OCI-LY1 (cell line): Measurements from ENCODE around the gene OR4K5.

Source experiments
- H2AFZ ChIP-seq: fragments of 200-600 bp; sonication (generic), shearing (Covaris generic); 2 replicates; pipeline ENCODE4 v1.6.0; 2014; ENCODE audit warnings: antibody characterized with exemption, mild to moderate bottlenecking, low read length
- H3F3A ChIP-seq: fragments of 200-600 bp; sonication (generic), shearing (Covaris generic); 2 replicates; pipeline ENCODE4 v1.6.0; 2014; ENCODE audit warnings: mild to moderate bottlenecking, antibody characterized with exemption, low read length, moderate library complexity; ENCODE audit not compliant: insufficient read depth
- H3K27ac ChIP-seq: fragments of 200-600 bp; sonication (generic); 2 replicates; pipeline ENCODE4 v1.5.1; 2014; ENCODE audit warnings: low read length, mixed run types, mild to moderate bottlenecking, low read depth; ENCODE audit not compliant: poor library complexity, severe bottlenecking
- H3K27me3 ChIP-seq: fragments of 200-600 bp; sonication (generic); 2 replicates; pipeline ENCODE4 v1.6.0; 2014; ENCODE audit warnings: antibody characterized with exemption, mild to moderate bottlenecking, low read length, moderate library complexity; ENCODE audit not compliant: insufficient read depth
- H3K36me3 ChIP-seq: fragments of 200-600 bp; sonication (generic); 2 replicates; pipeline ENCODE4 v1.6.1; 2014; ENCODE audit warnings: mild to moderate bottlenecking, antibody characterized with exemption, low read length, moderate library complexity, mixed read lengths; ENCODE audit not compliant: insufficient read depth
- H3K4me1 ChIP-seq: fragments of 200-600 bp; sonication (generic); 2 replicates; pipeline ENCODE4 v1.5.1; 2014; ENCODE audit warnings: mild to moderate bottlenecking, low read length, moderate library complexity; ENCODE audit not compliant: insufficient read depth, severe bottlenecking
- H3K4me2 ChIP-seq: fragments of 200-600 bp; sonication (generic), shearing (Covaris generic); 2 replicates; pipeline ENCODE4 v1.6.1; 2014; ENCODE audit warnings: low read length
- H3K4me3 ChIP-seq: fragments of 200-600 bp; sonication (generic); 2 replicates; pipeline ENCODE4 v1.5.1; 2014; ENCODE audit warnings: low read length, low read depth, mild to moderate bottlenecking, mixed read lengths; ENCODE audit not compliant: poor library complexity, severe bottlenecking
- H3K79me2 ChIP-seq: fragments of 200-600 bp; shearing (Covaris generic); 2 replicates; pipeline ENCODE4 v1.6.1; 2016; ENCODE audit warnings: mixed run types, low read length, mixed read lengths; ENCODE audit not compliant: insufficient read depth
- H3K9ac ChIP-seq: fragments of 200-600 bp; sonication (generic), shearing (Covaris generic); 2 replicates; pipeline ENCODE4 v1.6.1; 2014; ENCODE audit warnings: mild to moderate bottlenecking, low read length, mixed read lengths
- H3K9me2 ChIP-seq: fragments of 200-600 bp; sonication (generic), shearing (Covaris generic); 2 replicates; pipeline ENCODE4 v1.6.1; 2014; ENCODE audit warnings: low read depth, mild to moderate bottlenecking, low read length, mixed read lengths
- H3K9me3 ChIP-seq: fragments of 200-600 bp; shearing (Covaris generic); 2 replicates; pipeline ENCODE4 v1.6.1; 2014; ENCODE audit warnings: low read length, mixed read lengths
- H4K20me1 ChIP-seq: fragments of 200-600 bp; sonication (generic), shearing (Covaris generic); 2 replicates; pipeline ENCODE4 v1.6.0; 2016; ENCODE audit warnings: mild to moderate bottlenecking, low read length; ENCODE audit not compliant: insufficient read depth
- CTCF ChIP-seq: fragments of 200-600 bp; sonication (generic), shearing (Covaris generic); IDR thresholded peaks from 2 replicates; pipeline ENCODE4 v1.5.1; 2017; ENCODE audit warnings: mild to moderate bottlenecking, antibody characterized with exemption, low read length, moderate library complexity, mixed read lengths
- EZH2 ChIP-seq: fragments of 200-600 bp; sonication (generic), shearing (Covaris generic); IDR thresholded peaks from 2 replicates; pipeline ENCODE4 v1.8.0; 2017; ENCODE audit warnings: borderline replicate concordance, mixed run types, mild to moderate bottlenecking, antibody characterized with exemption, low read length, moderate library complexity, mixed read lengths

The OR4K5 gene

GRCh38 chr14:19917243-19917642 lies 3.2 kb upstream of the OR4K5 start:
- H2AFZ ChIP-seq: no peak overlapping the region
- H3F3A ChIP-seq: no peaks in the 10 kb centered on the region
- no peaks in the 10 kb centered on the region for H3K27me3 ChIP-seq
- H4K20me1 ChIP-seq: no peaks in the 10 kb centered on the region
- no peaks in the 10 kb centered on the region for H3K9me2 ChIP-seq
- TF ChIP-seq EZH2: no peak
- TF ChIP-seq CTCF: no peak
- H3K4me1 ChIP-seq: no peaks in the 10 kb centered on the region
- H3K9ac ChIP-seq: no peak overlapping the region
- H3K4me3 ChIP-seq: no peak overlapping the region
- H3K9me3 ChIP-seq: no peaks in the 10 kb centered on the region
- no peak overlapping the region for H3K27ac ChIP-seq
- H3K79me2 ChIP-seq: no peaks in the 10 kb centered on the region
- no peak overlapping the region for H3K4me2 ChIP-seq
- H3K36me3 ChIP-seq: no peaks in the 10 kb centered on the region

GRCh38 chr14:19917955-19918518 lies 2.4 kb upstream of the OR4K5 start:
- Histone ChIP-seq H3F3A (no peaks in the 10 kb centered on the region), H3K9me3 (no peaks in the 10 kb centered on the region), H3K4me2 (no peak overlapping the region), H3K36me3 (no peaks in the 10 kb centered on the region), H2AFZ (no peak overlapping the region), H3K4me3 (no peak overlapping the region), H3K27me3 (no peaks in the 10 kb centered on the region), H3K9me2 (no peaks in the 10 kb centered on the region), H3K27ac (no peak overlapping the region), H4K20me1 (no peaks in the 10 kb centered on the region), H3K4me1 (no peaks in the 10 kb centered on the region), H3K9ac (no peak overlapping the region), H3K79me2 (no peaks in the 10 kb centered on the region)
- TF ChIP-seq CTCF: no peak
- no peak for TF ChIP-seq EZH2

GRCh38 chr14:19918553-19919264 lies 1.7 kb upstream of the OR4K5 start:
- H2AFZ ChIP-seq: no peak overlapping the region
- no peak overlapping the region for H3K27ac ChIP-seq
- no peaks in the 10 kb centered on the region for H3K4me1 ChIP-seq
- H3K9me2 ChIP-seq: no peaks in the 10 kb centered on the region
- H3K36me3 ChIP-seq: no peaks in the 10 kb centered on the region
- TF ChIP-seq CTCF (no peak), EZH2 (no peak)
- no peak overlapping the region for H3K4me3 ChIP-seq
- no peaks in the 10 kb centered on the region for H4K20me1 ChIP-seq
- H3K27me3 ChIP-seq: no peaks in the 10 kb centered on the region
- no peaks in the 10 kb centered on the region for H3K9me3 ChIP-seq
- H3F3A ChIP-seq: no peaks in the 10 kb centered on the region
- no peak overlapping the region for H3K4me2 ChIP-seq
- H3K79me2 ChIP-seq: no peaks in the 10 kb centered on the region
- no peak overlapping the region for H3K9ac ChIP-seq
